Right ventricle myocardium inferior (tissue), 1 donor: Measurements from ENCODE around the gene KIRREL1. TPM values are rescaled to one million over a fixed set of nuclear protein-coding genes. Genes with fewer than 3 reads are reported as not detected.
"Not testable (repeated sequence)": the region's sequence is repeated elsewhere in the genome, so short reads cannot be mapped to it uniquely, and the experiment has no call there.

Experiments
- ATAC-seq: fragments of 200-7000 bp; cut with Tn5 transposase; one replicate; pipeline ENCODE4 v1.9.1; 2020; ENCODE audit warnings: mild to moderate bottlenecking, moderate library complexity
- DNase-seq: peaks from one replicate; pipeline ENCODE4 v3.0.0; 2021; ENCODE audit errors: missing footprints
- intact Hi-C: fragments of 100-400 bp; cut with DNase I; formaldehyde crosslinking; loops from one replicate; pipeline ENCODE4 v1.11.0; 2022
- total RNA-seq: library from RNA; stranded (reverse); fragmentation: NEBNext Ultra II Directional; extraction: Animal tissue kit (Norgen Biotek cat#: 25700); gene quantifications from one replicate; pipeline ENCODE4 v1.2.1, GENCODE V29; 2021
- donor health status: DM: no; HTN: yes; CAD: no; lungs with severe emphysema.

Gene KIRREL1
- total RNA-seq, 1 donor from 2014 or later: 11.3 TPM

DNA sequence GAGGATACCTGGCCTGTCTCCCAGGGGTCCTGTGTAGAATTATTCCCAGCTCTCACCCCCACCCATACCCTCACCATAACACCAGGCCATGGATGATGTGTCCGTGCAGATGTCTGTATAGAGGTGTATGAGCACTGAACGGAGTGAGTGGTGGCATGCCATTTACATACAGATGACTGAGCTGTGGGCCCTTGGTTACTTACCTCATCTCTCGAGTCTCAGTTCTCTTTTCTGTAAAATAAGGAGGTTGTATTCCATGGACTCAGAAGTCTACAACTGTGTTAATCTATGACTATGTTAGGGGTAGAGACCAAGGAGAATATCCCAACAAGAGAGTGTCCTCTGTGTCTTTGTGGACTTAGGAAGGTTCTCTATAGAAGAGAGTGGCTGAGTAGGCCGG lies 121.7 kb downstream of the KIRREL1 start:
- intact Hi-C loops: no loop called here
- DNase-seq (no peak), ATAC-seq (no peak)

DNA sequence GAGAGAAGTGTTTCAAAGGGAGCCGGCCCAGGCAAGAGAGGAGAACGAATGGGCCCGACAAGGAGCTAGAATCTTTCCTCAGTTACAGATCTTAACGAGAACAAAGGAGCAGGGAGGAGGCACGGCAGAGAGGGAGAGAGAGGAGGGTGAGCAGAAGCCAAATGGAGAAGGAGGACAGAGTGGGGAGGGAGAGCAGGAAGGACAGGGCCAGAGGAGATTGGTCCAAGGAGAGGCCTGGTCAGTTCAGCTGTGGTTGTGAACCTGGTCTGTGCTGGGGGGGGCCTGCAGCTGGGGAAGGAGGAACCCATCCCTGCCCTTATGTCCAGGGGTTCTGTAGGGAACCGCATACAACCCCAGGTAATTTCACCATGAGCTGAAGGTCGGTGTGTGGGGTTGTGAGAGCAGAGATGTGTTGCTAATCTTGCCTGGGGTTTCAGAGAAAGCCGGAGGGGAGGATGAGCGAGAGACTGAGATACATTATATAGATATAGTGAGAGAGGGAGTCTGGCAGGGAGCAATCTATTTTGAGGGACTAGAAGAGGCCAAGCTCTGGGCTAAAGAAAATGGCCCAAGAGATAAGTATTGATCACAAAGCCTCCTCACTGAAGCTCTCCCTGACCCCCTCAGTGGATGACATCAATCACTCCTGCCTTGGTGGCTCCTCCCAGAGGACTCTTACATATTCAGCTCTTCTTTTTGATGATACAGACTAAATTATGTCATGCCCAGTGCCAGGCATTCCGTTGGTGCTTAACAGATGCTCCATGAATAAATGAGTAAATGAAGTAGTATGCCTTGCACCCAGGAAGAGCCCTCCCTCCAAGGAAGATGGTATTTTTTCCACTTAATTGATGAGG lies 123.1 kb downstream of the KIRREL1 start:
- ATAC-seq (no peak), DNase-seq (no peak)
- intact Hi-C loops: no loop called here

DNA sequence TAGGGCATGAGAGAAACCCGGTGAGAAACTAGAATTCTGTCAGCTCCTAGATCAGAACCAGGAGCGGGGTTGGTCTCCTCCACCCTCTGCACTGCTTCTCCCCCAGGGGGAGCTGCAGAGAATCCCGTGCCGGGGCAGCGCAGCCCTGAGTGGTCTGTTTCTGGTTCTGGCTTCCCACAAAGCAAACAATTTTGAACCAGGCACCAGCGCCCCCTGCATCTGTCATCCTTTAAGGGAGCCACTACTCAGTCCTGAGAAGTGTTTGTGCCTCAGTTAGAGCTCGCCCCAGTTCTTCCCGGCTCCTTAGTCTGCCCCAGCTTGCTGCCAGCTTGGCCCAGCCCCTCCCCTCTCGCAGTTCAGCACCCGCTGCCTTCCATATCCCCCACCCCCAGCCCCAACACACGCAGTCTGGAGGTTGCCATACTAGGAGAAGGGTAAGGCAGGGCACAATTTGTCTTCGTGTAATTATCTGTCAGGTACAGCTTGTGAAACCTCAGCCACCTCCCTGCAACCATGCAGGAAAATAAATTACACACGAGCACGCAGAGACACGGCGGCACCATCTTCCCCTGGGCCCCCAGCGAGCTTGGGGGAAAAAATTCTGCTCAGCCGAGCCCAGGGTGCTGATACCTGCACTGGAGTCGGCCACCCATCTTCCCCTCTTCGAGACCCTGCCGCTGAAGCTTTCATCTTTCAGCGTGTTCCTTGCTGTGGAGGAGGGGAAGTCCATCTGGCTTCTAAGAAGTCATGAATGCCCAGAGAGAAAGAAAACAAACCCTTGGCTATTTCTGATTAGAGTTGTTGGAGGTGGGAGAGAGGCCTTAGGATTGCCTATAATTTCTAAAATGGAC lies 124.6 kb downstream of the KIRREL1 start:
- DNase-seq (no peak), ATAC-seq (peak; percentile 49)
- intact Hi-C loops: no loop called here

DNA sequence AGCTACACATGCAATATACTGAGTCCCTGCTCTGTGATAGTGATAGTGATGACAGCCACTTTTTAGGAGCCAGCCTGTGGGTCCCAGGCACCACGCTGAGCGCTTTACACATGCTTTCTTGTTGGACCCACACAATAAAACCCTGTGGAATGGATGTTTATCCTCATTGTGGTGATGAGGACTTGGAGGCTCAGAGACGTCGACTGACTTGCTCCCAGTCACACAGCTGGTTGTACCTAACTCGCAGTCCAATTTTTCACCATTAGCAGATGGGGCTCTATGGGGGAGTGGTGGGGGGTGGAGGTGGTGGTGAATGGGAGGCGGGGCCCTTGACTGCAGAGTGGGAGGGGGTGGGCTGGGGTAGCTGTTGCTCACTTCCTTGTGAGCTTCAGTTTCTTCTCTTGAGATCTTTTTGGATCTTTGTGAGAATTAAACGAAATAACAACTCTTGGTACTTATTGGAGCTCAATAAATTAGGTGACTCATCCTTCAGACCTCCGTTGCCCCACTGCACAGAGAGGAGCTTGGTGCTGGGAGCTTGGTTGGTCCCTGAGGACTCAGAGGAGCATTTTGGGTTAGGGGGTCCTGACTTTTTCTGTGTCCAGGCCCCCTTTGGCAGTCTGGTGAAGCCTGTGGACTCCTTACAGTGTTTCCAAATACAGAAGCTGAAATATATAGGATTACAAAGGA lies 125.4 kb downstream of the KIRREL1 start:
- no peak for DNase-seq
- intact Hi-C loops: no loop called here

DNA sequence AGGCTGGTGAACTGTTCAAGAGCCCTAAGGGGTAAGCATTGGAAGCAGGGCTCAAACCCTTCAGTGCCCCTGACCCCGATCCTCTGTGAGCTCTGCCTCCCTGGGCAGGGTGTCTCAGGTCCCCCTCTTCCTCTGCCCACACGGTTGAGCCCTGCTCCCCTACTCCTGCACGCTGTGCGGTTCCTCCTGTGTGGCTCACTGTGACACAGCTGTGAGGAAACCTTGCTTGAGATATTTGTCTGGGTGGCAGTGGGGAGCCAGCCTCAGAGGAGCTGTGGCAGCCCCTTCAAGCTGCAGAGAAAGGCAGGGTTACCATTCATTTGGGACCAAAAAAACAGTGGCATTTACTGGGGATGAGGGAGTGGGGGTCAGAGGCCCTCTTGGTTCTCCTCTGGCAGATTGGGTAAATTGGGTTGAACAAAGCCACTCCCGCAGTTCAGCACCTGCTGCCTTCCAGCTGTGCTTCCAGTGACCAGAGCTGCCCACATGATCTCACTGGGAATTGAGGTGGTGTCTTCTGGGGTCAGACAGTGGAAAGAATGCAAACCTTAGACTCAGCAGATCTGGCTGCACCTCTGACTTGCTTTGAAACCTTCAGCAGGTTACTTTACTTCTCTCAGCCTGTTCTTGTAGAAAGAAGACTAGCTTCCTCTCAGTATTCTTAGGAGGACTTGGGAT lies 126.7 kb downstream of the KIRREL1 start:
- no peak for ATAC-seq
- no peak for DNase-seq
- intact Hi-C loops: loop anchor here (10.0 kb wide), 1 partner anchor 535 kb away; no protein-coding TSS in a partner anchor

More for the DNA sequence above, 125.4 kb downstream of the KIRREL1 start:
- no peak for ATAC-seq

DNA sequence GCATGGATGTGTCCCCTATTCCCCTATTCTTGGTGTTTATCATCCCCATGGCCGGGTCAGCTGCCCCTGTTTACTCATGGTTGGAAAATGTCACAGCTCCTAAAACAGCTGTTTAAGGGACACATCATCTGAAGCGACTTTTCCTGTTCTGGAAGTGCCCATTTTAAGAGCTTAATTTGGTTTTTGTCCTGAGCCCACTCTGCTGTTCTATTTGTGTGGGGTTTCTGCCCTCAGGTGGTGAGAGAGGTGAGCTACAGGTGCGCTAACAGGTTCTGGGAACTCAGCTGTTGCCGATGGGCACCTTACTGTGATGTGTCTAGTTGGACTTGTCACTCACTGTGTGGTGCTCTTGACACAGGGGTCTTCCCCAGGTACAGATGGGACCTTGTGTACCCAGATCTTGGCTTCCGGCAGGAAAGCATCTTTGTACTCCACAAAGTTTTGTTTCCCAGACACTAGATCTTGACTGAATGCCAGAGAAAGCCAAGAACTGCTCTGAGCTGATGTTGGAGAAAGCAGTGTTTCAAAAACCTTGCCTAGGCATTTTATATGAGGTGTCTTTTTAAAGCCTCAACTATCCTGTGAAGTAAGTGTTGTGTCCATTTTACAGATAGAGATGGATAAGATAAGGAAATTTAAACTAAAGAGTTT lies 128.3 kb downstream of the KIRREL1 start:
- intact Hi-C loops: loop anchor here (10.0 kb wide), 1 partner anchor 537 kb away; no protein-coding TSS in a partner anchor
- no peak for ATAC-seq
- DNase-seq: no peak

DNA sequence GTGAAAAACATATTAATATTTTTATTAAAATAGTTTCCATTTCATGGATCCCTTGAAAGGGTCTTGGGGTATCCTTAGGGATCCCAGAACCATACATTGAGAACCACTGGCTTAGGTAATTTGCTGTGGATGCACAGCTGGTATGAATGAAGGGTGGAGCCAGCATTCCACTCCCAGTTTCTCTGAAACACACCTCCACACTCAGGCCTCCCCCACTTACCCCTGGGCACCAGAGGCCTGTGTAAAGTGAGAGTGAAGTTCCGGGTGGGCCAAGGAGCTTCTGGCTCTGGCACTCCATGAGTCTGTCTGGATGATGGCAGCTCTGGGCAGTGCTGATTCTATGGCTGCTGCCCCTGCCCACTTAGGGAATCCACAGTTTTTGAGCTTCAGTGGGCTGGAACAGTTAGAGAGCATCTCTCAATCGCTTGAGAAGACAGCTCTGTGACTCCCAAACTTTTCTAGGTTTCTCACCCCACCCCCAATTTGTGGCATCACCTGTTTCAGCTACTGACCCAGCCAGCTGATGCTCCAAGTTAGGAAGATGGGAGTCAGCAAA lies 129.5 kb downstream of the KIRREL1 start:
- intact Hi-C loops: loop anchor here (10.0 kb wide), 1 partner anchor 538 kb away; no protein-coding TSS in a partner anchor
- no peak for ATAC-seq
- DNase-seq: no peak

DNA sequence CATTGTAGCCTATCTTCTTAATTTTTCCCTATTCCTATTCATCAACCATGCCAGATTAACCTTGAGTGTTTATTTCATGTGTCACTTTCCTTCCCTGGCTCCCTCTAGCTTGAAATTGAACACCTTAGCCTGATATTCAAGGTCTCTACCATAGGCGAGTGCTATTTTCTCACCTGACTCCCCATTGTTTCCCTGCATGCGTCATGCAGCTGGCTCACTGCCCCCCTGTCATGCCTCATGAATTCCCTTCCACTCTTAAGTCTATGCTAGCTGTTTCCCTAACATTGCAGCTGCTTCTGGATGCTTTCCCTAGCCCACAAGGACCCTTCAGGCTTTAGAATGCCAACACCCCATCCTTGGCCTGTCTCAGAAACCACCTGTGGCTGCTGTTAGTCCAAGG lies 130.6 kb downstream of the KIRREL1 start:
- ATAC-seq (no peak), DNase-seq (no peak)
- intact Hi-C loops: loop anchor here (2.0 to 10.0 kb wide), 3 partner anchors 131 to 539 kb away; partner anchors contain the start of gene KIRREL1

DNA sequence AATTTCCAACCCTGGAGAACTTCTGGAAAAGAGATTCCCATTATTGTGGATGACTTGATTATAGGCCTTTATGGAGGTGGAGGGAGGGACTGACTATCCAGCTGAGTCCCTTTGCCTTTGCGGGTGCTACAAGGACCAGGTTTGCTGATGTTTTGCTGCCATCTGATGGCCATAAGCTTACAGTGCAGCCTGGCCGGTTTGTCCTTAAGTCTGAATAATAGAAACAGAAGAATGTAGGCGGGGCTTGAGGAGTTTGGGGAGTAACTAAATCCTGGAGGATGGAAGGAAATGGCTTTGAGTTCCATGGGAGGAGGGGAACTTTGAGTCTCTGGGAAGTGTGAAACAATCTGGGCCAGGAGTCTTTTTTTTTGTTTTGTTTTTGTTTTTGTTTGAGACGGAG lies 131.6 kb downstream of the KIRREL1 start:
- ATAC-seq (peak; percentile 97), DNase-seq (peak; percentile 82)
- intact Hi-C loops: loop anchor here (2.0 to 10.0 kb wide), 3 partner anchors 132 to 540 kb away; partner anchors contain the start of gene KIRREL1

DNA sequence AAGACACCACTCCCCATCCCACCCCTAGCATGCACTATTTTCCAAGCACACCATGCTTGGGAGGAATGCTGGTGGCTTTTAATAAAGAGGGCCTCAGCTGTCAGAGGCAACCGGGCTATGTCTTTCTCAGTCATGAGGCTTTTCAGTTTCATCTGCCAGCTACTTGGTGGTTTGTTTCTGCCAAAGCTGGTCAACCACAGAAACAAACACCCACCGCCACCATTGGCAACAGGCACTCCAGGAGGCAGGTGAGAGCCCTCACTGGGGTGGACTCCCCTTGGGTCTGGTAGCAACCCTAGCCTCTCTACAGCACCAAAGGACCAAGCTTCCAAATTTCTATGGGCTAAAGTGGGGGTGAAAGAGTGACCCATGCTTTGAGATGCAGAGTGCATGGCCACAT lies 133.0 kb downstream of the KIRREL1 start:
- intact Hi-C loops: loop anchor here (10.0 kb wide), 1 partner anchor 542 kb away; no protein-coding TSS in a partner anchor
- ATAC-seq (no peak), DNase-seq (no peak)

DNA sequence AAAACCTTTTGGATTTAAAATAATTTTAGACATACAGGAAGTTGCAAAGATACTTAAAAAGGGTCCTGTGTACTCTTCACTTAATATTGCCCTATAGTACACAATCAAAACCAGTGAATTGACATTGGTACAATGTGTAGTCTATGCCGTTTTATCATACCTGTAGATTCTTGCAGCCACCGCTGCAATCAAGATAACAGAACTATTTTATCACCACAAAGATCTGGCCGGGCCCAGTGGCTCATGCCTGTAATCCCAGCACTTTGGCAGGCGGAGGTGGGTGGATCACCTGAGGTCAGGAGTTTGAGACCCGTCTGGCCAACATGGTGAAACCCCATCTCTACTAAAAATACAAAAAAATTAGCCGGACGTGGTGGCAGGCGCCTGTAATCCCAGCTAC lies 135.1 kb downstream of the KIRREL1 start:
- intact Hi-C loops: loop anchor here (10.0 kb wide), 1 partner anchor 544 kb away; no protein-coding TSS in a partner anchor
- not testable (repeated sequence) for DNase-seq

DNA sequence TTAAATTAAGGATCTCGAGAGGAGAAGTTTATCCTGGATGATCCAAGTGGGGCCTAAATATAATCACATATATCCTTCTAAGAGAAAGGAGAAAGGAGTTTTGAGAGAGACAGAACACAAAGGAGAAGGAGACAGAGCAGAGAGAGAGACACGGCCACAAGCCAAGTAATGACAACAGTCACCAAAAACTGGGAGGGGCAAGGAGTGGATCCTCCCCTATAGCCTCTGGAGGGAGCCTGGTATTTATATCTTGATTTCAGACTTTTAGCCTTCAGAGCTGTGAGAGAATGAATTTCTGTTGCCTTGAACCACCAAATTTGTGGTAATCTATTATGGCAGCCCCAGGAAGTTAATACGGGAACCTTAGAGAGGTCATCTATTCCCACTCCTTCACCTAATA lies 137.8 kb downstream of the KIRREL1 start:
- intact Hi-C loops: no loop called here
- DNase-seq (no peak), ATAC-seq (no peak)

More for the DNA sequence above, 135.1 kb downstream of the KIRREL1 start:
- ATAC-seq: not testable (repeated sequence)

DNA sequence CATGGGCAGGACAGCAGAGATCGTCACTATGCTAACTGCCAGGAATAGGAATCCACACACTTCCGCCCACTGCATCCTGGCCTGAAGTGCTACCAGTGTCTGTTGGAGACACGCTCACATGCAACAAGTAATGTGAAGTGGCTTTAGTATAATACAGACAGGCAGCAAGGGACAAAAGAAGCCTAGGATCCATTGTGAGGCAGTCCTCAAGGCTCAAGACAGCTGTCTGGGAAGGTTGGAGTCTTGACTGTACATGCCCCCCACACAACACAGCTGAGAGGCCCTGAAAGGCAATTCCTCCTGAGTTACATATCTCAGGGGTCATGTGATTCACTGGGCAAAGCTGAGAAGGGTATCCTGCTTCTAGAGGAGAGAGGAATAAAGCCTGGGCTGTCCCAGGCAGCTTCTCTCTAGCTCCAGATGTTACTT lies 147.3 kb downstream of the KIRREL1 start:
- intact Hi-C loops: loop anchor here (5.0 kb wide), 1 partner anchor 37 kb away; no protein-coding TSS in a partner anchor
- no peak for ATAC-seq
- no peak for DNase-seq

DNA sequence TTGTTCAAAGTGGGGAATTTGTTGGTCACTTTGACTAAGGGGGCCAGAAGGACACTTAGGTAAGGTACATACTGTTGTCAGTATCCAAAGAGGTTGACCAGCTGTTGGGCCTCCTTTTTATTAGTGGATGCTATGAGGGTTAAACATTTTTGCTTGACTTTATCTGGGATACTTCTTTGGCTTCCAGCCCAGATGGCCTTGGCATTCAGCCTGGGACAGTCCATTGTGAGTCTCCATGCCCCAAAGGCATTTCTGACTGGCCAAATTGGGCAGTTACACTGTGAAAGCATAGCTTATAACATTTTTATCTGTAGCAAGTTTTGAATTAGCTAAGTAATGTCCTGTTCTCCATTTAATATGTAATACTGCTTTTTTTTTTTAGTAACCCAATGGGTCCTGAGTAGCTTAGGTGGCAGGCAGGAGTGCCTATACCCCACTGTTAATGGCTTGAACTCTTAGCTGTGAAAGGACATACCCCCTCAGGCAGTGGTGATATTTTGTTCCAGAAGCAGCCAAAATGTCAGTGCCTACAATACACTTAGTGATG lies 151.8 kb downstream of the KIRREL1 start:
- DNase-seq (no peak), ATAC-seq (peak; percentile 36)
- intact Hi-C loops: no loop called here

DNA sequence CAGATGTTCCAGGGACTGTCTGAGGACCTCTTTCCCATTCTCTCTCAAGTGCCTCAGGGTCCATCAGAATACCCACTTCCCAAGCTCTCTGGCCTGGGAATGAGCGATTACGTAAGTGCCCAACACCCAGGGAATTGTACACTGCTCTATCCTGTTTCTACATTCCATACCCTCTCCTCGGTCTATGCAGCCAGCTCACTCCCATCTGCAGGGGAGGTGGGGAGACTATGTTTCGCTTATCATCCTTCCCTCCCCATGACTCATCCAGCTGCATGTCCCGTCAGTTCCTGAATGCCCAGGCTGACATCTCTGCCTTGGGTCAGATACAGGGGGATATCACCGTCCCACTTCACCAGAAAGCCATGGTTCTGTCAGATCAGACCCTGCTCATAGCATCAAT lies 152.7 kb downstream of the KIRREL1 start:
- no peak for DNase-seq
- no peak for ATAC-seq
- intact Hi-C loops: no loop called here

DNA sequence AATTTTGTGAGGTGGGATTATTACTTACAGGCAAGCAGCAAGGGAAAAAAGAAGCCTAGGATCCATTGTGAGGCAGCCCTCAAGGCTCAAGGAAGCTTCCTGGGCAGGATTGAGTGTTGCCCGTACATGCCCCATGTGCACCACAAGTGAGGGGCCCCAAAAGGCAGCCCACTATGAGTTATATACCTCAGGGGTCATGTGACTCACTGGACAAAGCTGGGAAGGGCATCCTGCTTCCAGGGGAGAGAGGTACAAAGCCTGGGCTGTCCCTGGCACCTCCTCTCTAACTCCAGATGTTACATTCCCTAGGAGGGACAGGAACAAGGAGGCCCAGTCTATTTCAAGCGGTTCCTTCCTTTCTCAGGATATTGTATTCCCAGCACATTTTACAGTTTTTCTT lies 153.3 kb downstream of the KIRREL1 start:
- no peak for ATAC-seq
- intact Hi-C loops: no loop called here
- no peak for DNase-seq

DNA sequence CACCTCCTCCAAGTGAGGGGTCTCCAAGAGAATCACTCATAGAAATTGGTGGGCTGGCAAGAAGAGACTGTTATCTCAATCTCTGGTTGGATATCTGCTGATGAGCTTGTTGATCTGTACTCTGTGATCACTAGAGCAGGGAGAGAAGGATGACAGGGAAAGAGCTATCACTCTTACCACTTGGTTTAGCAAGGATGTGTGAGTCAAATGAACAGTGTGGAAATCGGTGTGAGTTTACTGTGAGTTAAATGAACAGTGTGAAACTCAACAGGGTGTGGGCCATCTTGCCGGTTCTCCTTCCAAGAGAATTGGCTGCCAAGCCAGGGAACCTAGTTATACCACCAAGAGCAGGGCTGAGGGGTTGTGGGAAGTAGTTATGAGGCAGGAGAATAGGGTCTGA lies 154.0 kb downstream of the KIRREL1 start:
- DNase-seq (no peak), ATAC-seq (no peak)
- intact Hi-C loops: no loop called here
